Pancreas (tissue), 10 donors: ENCODE results near the gene DHPS. TPM values are rescaled to one million over a fixed set of nuclear protein-coding genes. Genes with fewer than 3 reads are reported as not detected.

Experiments
- ATAC-seq, 4 donors: fragments of 200-7000 bp; cut with Tn5 transposase; one replicate each; pipeline versions ENCODE4 v1.8.0 to v1.9.1; 2020; ENCODE audit warnings: mild to moderate bottlenecking in 4 of 4, moderate library complexity in 4 of 4
- DNase-seq, 6 donors: peaks; one replicate each; pipeline ENCODE4 v3.0.0-alpha.2; 2020
- FAIRE-seq: peaks from 2 replicates; lab custom pipeline; 2012; peaks lifted over from hg19 to GRCh38; lab: Jason Lieb, UNC
- H3K27ac ChIP-seq, 4 donors: fragments of 200-600 bp; sonication (generic); 1 replicate in 3 of 4; 2 replicates in 1 of 4; pipeline versions ENCODE4 v1.5.0 to v1.8.0; 2020
- H3K27me3 ChIP-seq, 4 donors: fragments of 200-600 bp; one replicate each; pipeline ENCODE4 v1.8.0; 2021
- H3K36me3 ChIP-seq, 3 donors: fragments of 200-600 bp; sonication (generic) in 1 of 3; one replicate each; pipeline versions ENCODE4 v1.5.0 to v1.8.0; 2020 to 2021
- H3K4me1 ChIP-seq, 3 donors: fragments of 200-600 bp; one replicate each; pipeline ENCODE4 v1.8.0; 2021
- H3K4me3 ChIP-seq, 4 donors: fragments of 200-600 bp; sonication (generic) in 2 of 4; one replicate each; pipeline versions ENCODE4 v1.5.0 to v1.8.0; 2020 to 2021
- H3K9me3 ChIP-seq, 4 donors: fragments of 200-600 bp; one replicate each; pipeline ENCODE4 v1.8.0; 2021
- CTCF ChIP-seq, 4 donors: fragments of 200-600 bp; sonication (generic) in 3 of 4; IDR thresholded peaks; one replicate each; pipeline versions ENCODE4 v1.5.0 to v1.8.0; 2021; ENCODE audit warnings: antibody characterized with exemption in 4 of 4
- WGBS, 2 donors: extraction: QIAGEN DNeasy Blood & Tissue Kit; methylation state at CpG; one replicate each; pipeline ENCODE4 v1.1.7; 2013; 5-methylcytosine and 5-hydroxymethylcytosine counted together
- intact Hi-C, 3 donors: fragments of 100-400 bp; cut with DNase I; formaldehyde crosslinking; loops; one replicate each; pipeline versions ENCODE4 v1.11.1 to v1.14.2; 2022
- polyA plus RNA-seq, 2 donors: library from polyadenylated mRNA; stranded (reverse); fragments of 200-250 nt; gene quantifications; one replicate each; pipeline ENCODE4 v1.2.3, GENCODE V29; 2013
- total RNA-seq, 6 donors: library from RNA; stranded (reverse); fragmentation: NEBNext Ultra II Directional in 4 of 6; extraction: Animal tissue kit (Norgen Biotek cat#: 25700) in 4 of 6; gene quantifications; one replicate each; pipeline versions ENCODE4 v1.2.1 to v1.2.4, GENCODE V29; 2021 to 2023
- donor health status: healthy with polysubstance abuse.
- donor health status: DM: no; HTN: no; CAD: no; lungs with moderate emphysema.
- donor health status: DM: no; HTN: no; CAD: no.
- donor health status: control.
- donor health status: control.
- donor health status: Bipolar disorder and iron deficiency.
- donor health status: DM: yes; HTN: yes; CAD: no.
- donor health status: DM: no; HTN: no; CAD: no.
- donor health status: DM: no; HTN: no; CAD: no.
- donor health status: DM: yes; HTN: yes; CAD: no.

DHPS gene
- total and polyA plus RNA-seq, 8 donors, result 36.0 to 85.7 (median 49.9) TPM

- DNase-seq (no peak), ATAC-seq (no peak), FAIRE-seq (no peak)
- Histone ChIP-seq H3K27ac (peak overlapping the region in 2 of 4 donors; percentile 92 to 95), H3K4me1 (peaks cover 4 to 29% (median 7%) of the 10 kb centered on the region in 3 donors), H3K9me3 (no peaks in the 10 kb centered on the region), H3K36me3 (peaks cover 3 to 16% (median 5%) of the 10 kb centered on the region in 3 donors), H3K4me3 (peak overlapping the region; percentile 76 to 96 (median 94)), H3K27me3 (no peaks in the 10 kb centered on the region)
- 27 to 33% methylated on average over 25 to 26 of the region's 26 CpGs for WGBS, 2 donors
- intact Hi-C loops, result loop anchor here in 2 of 3 donors (5.0 to 10.0 kb wide), 2 partner anchors 103 to 106 kb away; no protein-coding TSS in a partner anchor
- TF ChIP-seq CTCF (IDR thresholded peaks at IDR 0.05), result no peak
Measured at GRCh38 chr19:12670159-12670928, 11.3 kb downstream of the DHPS start.

- WGBS, 2 donors, result 0 to 1% methylated on average over 64 of the region's 64 CpGs
- no peak for TF ChIP-seq CTCF (IDR thresholded peaks at IDR 0.05)
- H3K9me3 ChIP-seq, result no peaks in the 10 kb centered on the region
- intact Hi-C loops, result loop anchor here in 2 of 3 donors (5.0 to 10.0 kb wide), 2 partner anchors 102 to 105 kb away; no protein-coding TSS in a partner anchor
- peak overlapping the region; percentile 76 to 96 (median 94) for H3K4me3 ChIP-seq
- H3K27ac ChIP-seq, result peak overlapping the region; percentile 82 to 97 (median 94)
- DNase-seq (peak; percentile 73 to 90 (median 80)), ATAC-seq (peak; percentile 74 to 81 (median 80)), FAIRE-seq (no peak)
- peaks cover 0 to 11% (median 5%) of the 10 kb centered on the region in 3 donors for H3K36me3 ChIP-seq
- H3K27me3 ChIP-seq, result no peaks in the 10 kb centered on the region
- H3K4me1 ChIP-seq, result peaks cover 4 to 29% (median 7%) of the 10 kb centered on the region in 3 donors
Measured at GRCh38 chr19:12669270-12670158, 12.2 kb downstream of the DHPS start.

- peak overlapping the region; percentile 82 to 97 (median 94) for H3K27ac ChIP-seq
- no peak for FAIRE-seq
- TF ChIP-seq CTCF (IDR thresholded peaks at IDR 0.05), result no peak
- no peaks in the 10 kb centered on the region for H3K27me3 ChIP-seq
- peak overlapping the region; percentile 76 to 96 (median 94) for H3K4me3 ChIP-seq
- H3K4me1 ChIP-seq, result peaks cover 4 to 29% (median 7%) of the 10 kb centered on the region in 3 donors
- DNase-seq, result peak in 4 of 6 donors; percentile 45 to 84 (median 52)
- intact Hi-C loops, result no loop called here
- H3K9me3 ChIP-seq, result no peaks in the 10 kb centered on the region
- H3K36me3 ChIP-seq, result peaks cover 0 to 6% (median under 1%) of the 10 kb centered on the region in 3 donors
- 0% methylated on average over 24 of the region's 24 CpGs for WGBS, 2 donors
- ATAC-seq, result peak; percentile 3 to 15 (median 10)
Measured at GRCh38 chr19:12668932-12669269, 12.8 kb downstream of the DHPS start.

- TF ChIP-seq CTCF (IDR thresholded peaks at IDR 0.05), result no peak
- ATAC-seq (no peak), FAIRE-seq (no peak), DNase-seq (no peak)
- Histone ChIP-seq H3K4me3 (peak overlapping the region; percentile 76 to 96 (median 94)), H3K4me1 (peaks cover 4 to 29% (median 7%) of the 10 kb centered on the region in 3 donors), H3K27me3 (no peaks in the 10 kb centered on the region), H3K9me3 (no peaks in the 10 kb centered on the region), H3K36me3 (peaks cover 0 to 6% (median 0%) of the 10 kb centered on the region in 3 donors), H3K27ac (peak overlapping the region in 2 of 4 donors; percentile 92 to 95)
- WGBS, 2 donors, result 45 to 61% methylated on average over 8 of the region's 8 CpGs
- intact Hi-C loops, result no loop called here
Measured at GRCh38 chr19:12668346-12668745, 13.3 kb downstream of the DHPS start.
